Upper lobe of left lung (tissue), 6 donors: Measurements from ENCODE around the gene FBLN5. TPM values are rescaled to one million over a fixed set of nuclear protein-coding genes. Genes with fewer than 3 reads are reported as not detected.

Experiments
- ATAC-seq, 2 donors: fragments of 200-7000 bp; cut with Tn5 transposase; one replicate each; pipeline ENCODE4 v1.9.1; 2022; ENCODE audit warnings: mild to moderate bottlenecking in 2 of 2, moderate library complexity in 2 of 2; ENCODE audit not compliant: low FRiP score in 2 of 2
- DNase-seq, 2 donors: peaks; one replicate each; pipeline ENCODE4 v3.0.0-alpha.2; 2019 to 2020
- H3K27ac ChIP-seq, 4 donors: fragments of 200-600 bp; sonication (generic); one replicate each; pipeline ENCODE4 v1.5.1; 2016 to 2019
- H3K27me3 ChIP-seq, 4 donors: fragments of 200-600 bp; sonication (generic); one replicate each; pipeline ENCODE4 v1.5.1; 2017 to 2019
- H3K36me3 ChIP-seq, 4 donors: fragments of 200-600 bp; sonication (generic); one replicate each; pipeline ENCODE4 v1.5.1; 2016 to 2019
- H3K4me1 ChIP-seq, 4 donors: fragments of 200-600 bp; sonication (generic); one replicate each; pipeline ENCODE4 v1.5.1; 2018 to 2019
- H3K4me3 ChIP-seq, 4 donors: fragments of 200-600 bp; sonication (generic); one replicate each; pipeline ENCODE4 v1.5.1; 2017 to 2019; ENCODE audit warnings: mild to moderate bottlenecking in 2 of 4, moderate library complexity in 1 of 4
- H3K9me3 ChIP-seq, 4 donors: fragments of 200-600 bp; sonication (generic); one replicate each; pipeline ENCODE4 v1.5.1; 2018 to 2019
- CTCF ChIP-seq, 6 experiments: fragments of 450-650 bp in 4 of 6; fragments of 200-600 bp in 2 of 6; sonication (generic) in 2 of 6; IDR thresholded peaks; one replicate each; pipeline ENCODE4 v1.5.1; 2016 to 2019; ENCODE audit warnings: antibody characterized with exemption in 6 of 6
- EP300 ChIP-seq, 4 donors: sonication (generic); formaldehyde crosslinking; IDR thresholded peaks; one replicate each; pipeline ENCODE4 v1.5.1; 2017; ENCODE audit warnings: antibody characterized with exemption in 4 of 4, control low read depth in 2 of 4
- POLR2A ChIP-seq, 4 donors: fragments of 450-650 bp; IDR thresholded peaks; one replicate each; pipeline ENCODE4 v1.5.1; 2016 to 2017; ENCODE audit warnings: antibody characterized with exemption in 4 of 4, mild to moderate bottlenecking in 2 of 4
- POLR2AphosphoS5 ChIP-seq, 2 donors: sonication (generic); formaldehyde crosslinking; IDR thresholded peaks; one replicate each; pipeline ENCODE4 v1.5.1; 2017; ENCODE audit warnings: antibody characterized with exemption in 2 of 2
- WGBS, 2 donors: methylation state at CpG; one replicate each; pipeline ENCODE4 v1.1.5; 2017 to 2018; 5-methylcytosine and 5-hydroxymethylcytosine counted together
- total RNA-seq, 6 donors: library from RNA; depleted of rRNA in 4 of 6; stranded (reverse); fragments of >200 nt in 4 of 6; gene quantifications; one replicate each; pipeline versions ENCODE4 v1.1.0 to v1.2.1, GENCODE V29; 2016 to 2021
- donor health status: DM: no; HTN: no; CAD: no; lungs with moderate emphysema.
- donor health status: DM: no; HTN: yes; CAD: no; lungs with severe emphysema.

The FBLN5 gene
- total RNA-seq, 6 donors from 2014 or later = 53.8 to 196 (median 133) TPM

- ATAC-seq (no peak), DNase-seq (no peak)
- no peaks in the 10 kb centered on the region for H3K27me3 ChIP-seq
- no peaks in the 10 kb centered on the region for H3K9me3 ChIP-seq
- H3K36me3 ChIP-seq = peaks cover 0 to 33% (median 10%) of the 10 kb centered on the region in 4 donors
- TF ChIP-seq POLR2A (IDR thresholded peaks at IDR 0.05) = peak in 1 of 4 donors; percentile 11
- no peak for TF ChIP-seq EP300 (IDR thresholded peaks at IDR 0.05)
- H3K4me3 ChIP-seq = no peak overlapping the region
- WGBS, 2 donors = 64 to 68% methylated on average over 4 of the region's 4 CpGs
- peak overlapping the region in 3 of 4 donors; percentile 10 to 33 (median 28) for H3K27ac ChIP-seq
- peaks cover 14 to 31% (median 25%) of the 10 kb centered on the region in 4 donors for H3K4me1 ChIP-seq
Observed at GRCh38 chr14:91985008-91985407, 37.5 kb upstream of the FBLN5 start.

GRCh38 chr14:91983588-91983987 lies 36.1 kb upstream of the FBLN5 start:
- Histone ChIP-seq H3K4me3 (no peak overlapping the region), H3K27me3 (no peaks in the 10 kb centered on the region), H3K9me3 (no peaks in the 10 kb centered on the region), H3K36me3 (peaks cover 0 to 30% (median 10%) of the 10 kb centered on the region in 4 donors), H3K27ac (no peak overlapping the region), H3K4me1 (peaks cover 13 to 34% (median 28%) of the 10 kb centered on the region in 4 donors)
- TF ChIP-seq POLR2AphosphoS5 (IDR thresholded peaks at IDR 0.05) = no peak
- no peak for TF ChIP-seq POLR2A (IDR thresholded peaks at IDR 0.05)
- no peak for TF ChIP-seq EP300 (IDR thresholded peaks at IDR 0.05)
- no peak for TF ChIP-seq CTCF (IDR thresholded peaks at IDR 0.05)
- no peak for DNase-seq
- WGBS, 2 donors = 77 to 82% methylated on average over 4 of the region's 4 CpGs
- no peak for ATAC-seq

- Histone ChIP-seq H3K4me3 (no peak overlapping the region), H3K27ac (no peak overlapping the region), H3K4me1 (peaks cover 8 to 18% (median 13%) of the 10 kb centered on the region in 4 donors), H3K9me3 (no peaks in the 10 kb centered on the region), H3K36me3 (peaks cover 0 to 24% (median 0%) of the 10 kb centered on the region in 4 donors), H3K27me3 (no peaks in the 10 kb centered on the region)
- no peak for DNase-seq
- peak in 1 of 2 donors; percentile 83 for ATAC-seq
- TF ChIP-seq EP300 (IDR thresholded peaks at IDR 0.05) (peak in 1 of 4 donors; percentile 64), POLR2AphosphoS5 (IDR thresholded peaks at IDR 0.05) (no peak)
Observed at GRCh38 chr14:91980157-91980556, 32.7 kb upstream of the FBLN5 start.

GRCh38 chr14:91977884-91978283 lies 30.4 kb upstream of the FBLN5 start:
- no peak for DNase-seq
- no peak for ATAC-seq
- H3K27ac ChIP-seq = no peak overlapping the region
- no peaks in the 10 kb centered on the region for H3K9me3 ChIP-seq
- H3K27me3 ChIP-seq = no peaks in the 10 kb centered on the region
- TF ChIP-seq POLR2A (IDR thresholded peaks at IDR 0.05) (no peak), CTCF (IDR thresholded peaks at IDR 0.05) (no peak), POLR2AphosphoS5 (IDR thresholded peaks at IDR 0.05) (no peak), EP300 (IDR thresholded peaks at IDR 0.05) (no peak)
- H3K36me3 ChIP-seq = peaks cover 0 to 41% (median 11%) of the 10 kb centered on the region in 4 donors
- WGBS, 2 donors = 90 to 93% methylated on average over 5 of the region's 5 CpGs
- no peak overlapping the region for H3K4me3 ChIP-seq
- peaks cover 5 to 9% (median 7%) of the 10 kb centered on the region in 4 donors for H3K4me1 ChIP-seq

- Histone ChIP-seq H3K36me3 (peaks cover 8 to 58% (median 18%) of the 10 kb centered on the region in 4 donors), H3K9me3 (no peaks in the 10 kb centered on the region), H3K4me1 (peaks cover 5 to 9% (median 7%) of the 10 kb centered on the region in 4 donors), H3K27ac (no peak overlapping the region), H3K27me3 (no peaks in the 10 kb centered on the region), H3K4me3 (no peak overlapping the region)
- TF ChIP-seq EP300 (IDR thresholded peaks at IDR 0.05) (no peak), POLR2A (IDR thresholded peaks at IDR 0.05) (no peak), CTCF (IDR thresholded peaks at IDR 0.05) (no peak), POLR2AphosphoS5 (IDR thresholded peaks at IDR 0.05) (no peak)
- ATAC-seq (no peak), DNase-seq (no peak)
Observed at GRCh38 chr14:91975763-91976162, 28.3 kb upstream of the FBLN5 start.

- ATAC-seq (no peak), DNase-seq (no peak)
- TF ChIP-seq POLR2AphosphoS5 (IDR thresholded peaks at IDR 0.05) (no peak), CTCF (IDR thresholded peaks at IDR 0.05) (no peak), POLR2A (IDR thresholded peaks at IDR 0.05) (no peak), EP300 (IDR thresholded peaks at IDR 0.05) (no peak)
- Histone ChIP-seq H3K27ac (no peak overlapping the region), H3K27me3 (no peaks in the 10 kb centered on the region), H3K9me3 (no peaks in the 10 kb centered on the region), H3K4me1 (no peaks in the 10 kb centered on the region), H3K36me3 (peaks cover 21 to 85% (median 31%) of the 10 kb centered on the region in 4 donors), H3K4me3 (no peak overlapping the region)
- 89 to 91% methylated on average over 2 of the region's 2 CpGs for WGBS, 2 donors
Observed at GRCh38 chr14:91971188-91971778, 23.8 kb upstream of the FBLN5 start.
